CD14-positive monocyte (primary cell): ENCODE results near the gene VWA1. TPM values are rescaled to one million over a fixed set of nuclear protein-coding genes. Genes with fewer than 3 reads are reported as not detected.

Experiments used
- DNase-seq, 3 donors: peaks; one replicate each; pipeline ENCODE4 v3.0.0-alpha.2; 2011 to 2022
- H2AFZ ChIP-seq: 2 replicates; pipeline ENCODE4 v1.6.0; 2012; ENCODE audit warnings: mild to moderate bottlenecking, low read depth, low read length, inconsistent platforms; ENCODE audit not compliant: insufficient read depth, poor library complexity, severe bottlenecking
- H3K27ac ChIP-seq, 2 donors: 1 replicate in 1 of 2; 2 replicates in 1 of 2; pipeline ENCODE4 v1.5.1; 2012 to 2013; ENCODE audit warnings: low read length in 2 of 2, control low read depth in 1 of 2, inconsistent platforms in 1 of 2, low read depth in 1 of 2, mild to moderate bottlenecking in 1 of 2
- H3K27me3 ChIP-seq, 2 donors: one replicate each; pipeline versions ENCODE4 v1.6.0 to v1.6.1; 2011 to 2013; ENCODE audit warnings: low read length in 2 of 2; ENCODE audit not compliant: control insufficient read depth in 2 of 2, insufficient read depth in 2 of 2
- H3K36me3 ChIP-seq, 2 donors: replicated peaks in 1 of 2; 1 replicate in 1 of 2; 2 replicates in 1 of 2; pipeline versions ENCODE4 v1.5.1 to v1.6.1; 2012 to 2013; ENCODE audit warnings: low read length in 2 of 2, control low read depth in 1 of 2, inconsistent platforms in 1 of 2, mild to moderate bottlenecking in 1 of 2; ENCODE audit not compliant: insufficient read depth in 2 of 2, control insufficient read depth in 1 of 2
- H3K4me1 ChIP-seq, 2 donors: 1 replicate in 1 of 2; 2 replicates in 1 of 2; pipeline versions ENCODE4 v1.5.1 to v1.6.1; 2012 to 2013; ENCODE audit warnings: low read length in 2 of 2, control low read depth in 1 of 2, inconsistent platforms in 1 of 2, mild to moderate bottlenecking in 1 of 2, moderate library complexity in 1 of 2; ENCODE audit not compliant: insufficient read depth in 2 of 2, control insufficient read depth in 1 of 2
- H3K4me2 ChIP-seq: replicated peaks from 2 replicates; pipeline ENCODE3; 2012; ENCODE audit warnings: low read length, moderate library complexity, mild to moderate bottlenecking; ENCODE audit not compliant: poor library complexity, severe bottlenecking; ENCODE audit errors: extremely low read depth
- H3K4me3 ChIP-seq, 3 experiments: fragments of 200-600 bp in 1 of 3; sonication (generic) in 1 of 3; replicated peaks in 1 of 3; 1 replicate in 2 of 3; 2 replicates in 1 of 3; pipeline ENCODE4 v1.5.1; 2011 to 2013; ENCODE audit warnings: low read length in 3 of 3, mild to moderate bottlenecking in 3 of 3, control low read depth in 2 of 3, low read depth in 2 of 3, inconsistent platforms in 1 of 3, moderate library complexity in 1 of 3
- H3K79me2 ChIP-seq: 2 replicates; pipeline ENCODE4 v1.6.0; 2012; ENCODE audit warnings: mild to moderate bottlenecking, control low read depth, inconsistent platforms, low read length, moderate library complexity; ENCODE audit not compliant: insufficient read depth
- H3K9ac ChIP-seq: 2 replicates; pipeline ENCODE4 v1.6.0; 2017; ENCODE audit warnings: low read length, mild to moderate bottlenecking; ENCODE audit not compliant: insufficient read depth, poor library complexity, severe bottlenecking
- H3K9me3 ChIP-seq, 2 donors: replicated peaks in 1 of 2; 1 replicate in 1 of 2; 2 replicates in 1 of 2; pipeline versions ENCODE4 v1.5.1 to v1.6.1; 2012 to 2013; ENCODE audit warnings: low read length in 2 of 2, control low read depth in 1 of 2; ENCODE audit not compliant: control insufficient read depth in 1 of 2, insufficient read depth in 1 of 2
- H4K20me1 ChIP-seq: 2 replicates; pipeline ENCODE4 v1.6.0; 2012; ENCODE audit warnings: mild to moderate bottlenecking, low read length, control low read depth, moderate library complexity; ENCODE audit not compliant: insufficient read depth
- H3K27ac Mint-ChIP-seq, 7 donors: one replicate each; pipeline ENCODE4 v1.8.0; 2020; ENCODE audit warnings: mild to moderate bottlenecking in 7 of 7, mixed read lengths in 7 of 7, moderate library complexity in 6 of 7, inconsistent platforms in 2 of 7
- H3K27me3 Mint-ChIP-seq, 3 donors: one replicate each; pipeline ENCODE4 v1.8.0; 2021 to 2022; ENCODE audit warnings: low read depth in 3 of 3, mild to moderate bottlenecking in 3 of 3, mixed read lengths in 3 of 3, moderate library complexity in 3 of 3, inconsistent platforms in 1 of 3
- H3K36me3 Mint-ChIP-seq, 2 donors: one replicate each; pipeline ENCODE4 v1.8.0; 2020; ENCODE audit warnings: mixed read lengths in 2 of 2, inconsistent platforms in 1 of 2, mild to moderate bottlenecking in 1 of 2
- H3K4me1 Mint-ChIP-seq: one replicate; pipeline ENCODE4 v1.8.0; 2020; ENCODE audit warnings: mild to moderate bottlenecking, mixed read lengths
- H3K4me3 Mint-ChIP-seq, 2 donors: one replicate each; pipeline ENCODE4 v1.8.0; 2020; ENCODE audit warnings: mild to moderate bottlenecking in 2 of 2, mixed read lengths in 2 of 2, moderate library complexity in 1 of 2
- H3K9me3 Mint-ChIP-seq, 7 donors: one replicate each; pipeline ENCODE4 v1.8.0; 2020 to 2022; ENCODE audit warnings: mixed read lengths in 7 of 7, mild to moderate bottlenecking in 6 of 7, moderate library complexity in 6 of 7, inconsistent platforms in 2 of 7
- CTCF ChIP-seq: fragments of 200-600 bp; IDR thresholded peaks from one replicate; pipeline ENCODE4 v1.8.0; 2022; ENCODE audit warnings: antibody characterized with exemption, mild to moderate bottlenecking
- WGBS: methylation state at CpG from one replicate; pipeline ENCODE4 v1.1.5; 2013; ENCODE audit warnings: missing lambda C conversion rate; ENCODE audit not compliant: insufficient coverage; 5-methylcytosine and 5-hydroxymethylcytosine counted together
- intact Hi-C, 2 donors: fragments of 100-400 bp; cut with micrococcal nuclease; formaldehyde crosslinking; loops; one replicate each; pipeline versions ENCODE4 v1.15.0 to v1.15.1; 2023
- polyA plus RNA-seq, 3 donors: library from polyadenylated mRNA; depleted of rRNA in 1 of 3; unstranded in 2 of 3; stranded (reverse) in 1 of 3; fragments of 300-500 nt in 2 of 3; fragments of >200 nt in 1 of 3; fragmentation: Illumina TruSeq in 2 of 3; gene quantifications; 1 replicate in 2 of 3; 2 replicates in 1 of 3; pipeline ENCODE4 v1.2.3, GENCODE V29; 2012 to 2021

Gene VWA1
- polyA plus RNA-seq, 3 donors = not detected

DNA sequence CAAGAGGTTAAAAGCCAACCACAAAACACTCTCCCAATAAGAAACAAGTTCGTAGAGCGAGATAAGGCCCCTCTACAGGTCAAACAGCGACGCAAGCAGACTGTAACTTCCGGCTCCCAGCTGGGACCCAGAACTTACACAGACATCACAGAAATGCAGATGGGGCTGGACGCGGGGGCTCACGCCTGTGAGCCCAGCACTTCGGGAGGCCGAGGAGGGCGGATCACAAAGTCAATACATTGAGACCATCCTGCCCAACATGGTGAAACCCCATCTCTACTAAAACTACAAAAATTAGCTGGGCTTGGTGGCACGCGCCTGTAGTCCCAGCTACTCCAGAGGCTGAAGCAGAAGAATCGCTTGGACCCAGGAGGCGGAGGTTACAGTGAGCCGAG, 47.4 kb upstream of the VWA1 start:
- Mint-ChIP-seq H3K27ac (peak overlapping the region in 1 of 7 donors; percentile 31), H3K27me3 (peaks cover 0 to 3% (median 0%) of the 10 kb centered on the region in 3 donors), H3K4me3 (no peak overlapping the region), H3K36me3 (peaks cover 66 to 76% of the 10 kb centered on the region in 2 donors), H3K4me1 (peaks cover 6% of the 10 kb centered on the region), H3K9me3 (peaks cover 0 to 7% (median 5%) of the 10 kb centered on the region in 7 donors)
- DNase-seq = no peak
- 100% methylated on average over 9 of the region's 16 CpGs for WGBS
- Histone ChIP-seq H2AFZ (no peak overlapping the region), H3K9me3 (no peaks in the 10 kb centered on the region), H4K20me1 (peaks cover 59% of the 10 kb centered on the region), H3K4me2 (no peak overlapping the region), H3K36me3 (peaks cover 75 to 78% of the 10 kb centered on the region in 2 donors), H3K4me1 (peaks cover 0 to 6% of the 10 kb centered on the region in 2 donors), H3K79me2 (peaks cover 11% of the 10 kb centered on the region), H3K4me3 (no peak overlapping the region), H3K27ac (no peak overlapping the region), H3K27me3 (no peaks in the 10 kb centered on the region), H3K9ac (no peak overlapping the region)
- no peak for TF ChIP-seq CTCF
- intact Hi-C loops = no loop called here

DNA sequence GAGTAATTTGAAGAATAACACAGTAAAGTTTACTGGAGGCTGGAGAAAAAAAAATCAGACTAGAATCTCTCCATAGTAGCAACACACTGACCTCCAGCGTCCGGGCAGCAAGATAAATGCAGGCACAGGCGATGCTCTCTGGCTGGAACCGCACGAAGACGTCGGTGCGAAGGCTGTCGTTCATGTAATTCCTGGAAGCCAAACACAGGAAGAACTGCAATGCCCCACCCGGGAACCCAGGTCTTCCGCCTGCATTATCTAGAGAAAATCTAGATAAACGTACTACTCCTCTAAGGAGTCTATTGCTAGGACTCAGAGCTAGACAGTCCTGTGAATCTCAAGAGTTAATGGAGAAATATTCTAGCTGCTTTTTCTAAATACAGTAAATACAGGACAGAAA, 44.8 kb upstream of the VWA1 start:
- Mint-ChIP-seq H3K4me1 (peaks cover 9% of the 10 kb centered on the region), H3K4me3 (no peak overlapping the region), H3K36me3 (peaks cover 90 to 98% of the 10 kb centered on the region in 2 donors), H3K9me3 (peaks cover 0 to 7% (median 5%) of the 10 kb centered on the region in 7 donors), H3K27me3 (peaks cover 0 to 2% (median 0%) of the 10 kb centered on the region in 3 donors), H3K27ac (peak overlapping the region in 2 of 7 donors; percentile 18 to 58)
- Histone ChIP-seq H2AFZ (no peak overlapping the region), H3K36me3 (peaks cover 97 to 100% of the 10 kb centered on the region in 2 donors), H3K4me1 (peaks cover 0 to 6% of the 10 kb centered on the region in 2 donors), H3K27me3 (no peaks in the 10 kb centered on the region), H3K4me3 (no peak overlapping the region), H4K20me1 (peaks cover 74% of the 10 kb centered on the region), H3K79me2 (peaks cover 31% of the 10 kb centered on the region), H3K27ac (no peak overlapping the region), H3K9ac (no peak overlapping the region), H3K9me3 (no peaks in the 10 kb centered on the region), H3K4me2 (no peak overlapping the region)
- no peak for DNase-seq
- TF ChIP-seq CTCF = no peak
- 98% methylated on average over 7 of the region's 12 CpGs for WGBS
- intact Hi-C loops = no loop called here
